ENCODE measurements around the gene FBRSL1.

FBRSL1 gene

GRCh38 chr12:132541200-132541599, 51.2 kb downstream of the FBRSL1 start:
- Histone ChIP-seq H3K9me3 (ENCODE audit: control insufficient read depth, insufficient read depth, low read length) (peaks cover 8% of the 10 kb centered on the region), H3K27me3 (ENCODE audit: control insufficient read depth, insufficient read depth, low read length) (peaks cover 89% of the 10 kb centered on the region), H3K27ac (ENCODE audit: low read depth, low read length) (no peak overlapping the region), H3K4me1 (ENCODE audit: control insufficient read depth, insufficient read depth, low read length) (no peaks in the 10 kb centered on the region), H3K9ac (ENCODE audit: low read depth, low read length) (no peak overlapping the region), H3K36me3 (ENCODE audit: control insufficient read depth, insufficient read depth, low read length) (no peaks in the 10 kb centered on the region), H3K4me3 (ENCODE audit: low read depth, low read length) (no peak overlapping the region)

DNA sequence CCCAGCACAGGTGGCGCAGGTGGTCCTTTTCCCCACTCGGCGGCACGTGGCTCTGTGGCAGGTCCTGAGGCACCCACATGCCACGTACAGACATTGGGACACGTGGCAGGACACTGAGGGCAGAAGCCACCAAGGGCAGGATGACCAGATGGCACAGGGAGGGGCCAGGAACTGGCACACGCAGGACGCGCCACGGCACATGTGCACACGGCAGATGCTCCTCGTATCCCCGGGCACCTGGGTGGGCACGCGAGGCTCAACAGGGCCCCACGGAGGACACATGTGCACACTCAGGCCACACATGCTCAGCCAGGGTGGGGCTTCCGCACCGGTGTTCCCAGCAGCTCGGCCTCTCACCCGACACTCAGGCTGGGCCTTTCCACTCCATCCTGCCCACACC, 52.0 kb downstream of the FBRSL1 start:
- no peaks in the 10 kb centered on the region for H3K36me3 ChIP-seq (ENCODE audit: control insufficient read depth, insufficient read depth, low read length)
- H3K4me1 ChIP-seq (ENCODE audit: control insufficient read depth, insufficient read depth, low read length), result no peaks in the 10 kb centered on the region
- H3K9me3 ChIP-seq (ENCODE audit: control insufficient read depth, insufficient read depth, low read length), result peaks cover under 1% of the 10 kb centered on the region; the same call in 1 of the 2 replicates
- H3K9ac ChIP-seq (ENCODE audit: low read depth, low read length), result no peak overlapping the region
- no peak overlapping the region for H3K27ac ChIP-seq (ENCODE audit: low read depth, low read length)
- peaks cover 86% of the 10 kb centered on the region for H3K27me3 ChIP-seq (ENCODE audit: control insufficient read depth, insufficient read depth, low read length)
- no peak overlapping the region for H3K4me3 ChIP-seq (ENCODE audit: low read depth, low read length)

GRCh38 chr12:132542661-132543060, 52.7 kb downstream of the FBRSL1 start:
- H3K9me3 ChIP-seq (ENCODE audit: control insufficient read depth, insufficient read depth, low read length), result no peaks in the 10 kb centered on the region
- H3K4me3 ChIP-seq (ENCODE audit: low read depth, low read length), result no peak overlapping the region
- no peak overlapping the region for H3K27ac ChIP-seq (ENCODE audit: low read depth, low read length)
- H3K4me1 ChIP-seq (ENCODE audit: control insufficient read depth, insufficient read depth, low read length), result no peaks in the 10 kb centered on the region
- H3K36me3 ChIP-seq (ENCODE audit: control insufficient read depth, insufficient read depth, low read length), result no peaks in the 10 kb centered on the region
- no peak overlapping the region for H3K9ac ChIP-seq (ENCODE audit: low read depth, low read length)
- H3K27me3 ChIP-seq (ENCODE audit: control insufficient read depth, insufficient read depth, low read length), result peaks cover 86% of the 10 kb centered on the region

DNA sequence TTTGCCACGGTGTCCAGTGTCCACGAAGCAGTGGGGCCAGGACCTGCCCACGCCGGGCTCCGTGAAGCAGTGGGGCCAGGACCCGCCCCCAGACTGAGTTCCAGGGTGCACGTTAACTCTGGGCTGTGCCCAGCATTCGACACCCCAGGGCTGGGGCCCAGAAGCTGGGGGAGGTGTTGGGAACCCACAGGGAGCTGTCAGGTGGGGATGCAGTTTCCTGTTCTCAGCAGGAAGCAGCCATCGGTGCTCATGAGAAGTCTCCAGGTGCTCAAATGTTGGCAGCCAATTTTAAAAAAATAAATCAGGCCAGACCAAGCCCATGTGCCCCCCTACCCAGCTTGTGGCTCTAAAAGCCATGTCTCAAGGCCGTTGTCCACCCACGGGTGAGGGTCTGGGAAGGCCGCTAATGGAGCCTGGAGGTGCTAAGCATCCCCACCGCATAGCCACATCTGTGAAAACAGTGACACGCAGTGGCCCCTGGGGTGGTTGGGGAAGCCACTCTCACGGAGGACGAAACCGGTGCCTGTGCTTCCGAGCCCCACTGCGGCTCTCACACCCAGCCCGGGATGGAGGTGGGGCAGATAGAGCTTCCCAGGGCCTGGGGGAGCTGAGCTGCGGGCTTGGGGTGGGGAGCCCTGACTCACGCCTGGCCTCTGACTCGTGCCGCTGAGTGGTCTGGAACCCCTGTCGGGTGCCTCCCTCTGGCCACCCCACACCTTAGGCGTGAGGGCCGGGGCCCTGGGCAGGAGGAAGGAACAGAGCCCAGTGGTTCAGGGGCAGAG, 53.5 kb downstream of the FBRSL1 start:
- Histone ChIP-seq H3K27me3 (ENCODE audit: control insufficient read depth, insufficient read depth, low read length) (peaks cover 86% of the 10 kb centered on the region), H3K27ac (ENCODE audit: low read depth, low read length) (no peak overlapping the region), H3K9me3 (ENCODE audit: control insufficient read depth, insufficient read depth, low read length) (no peaks in the 10 kb centered on the region), H3K4me1 (ENCODE audit: control insufficient read depth, insufficient read depth, low read length) (no peaks in the 10 kb centered on the region), H3K4me3 (ENCODE audit: low read depth, low read length) (no peak overlapping the region), H3K36me3 (ENCODE audit: control insufficient read depth, insufficient read depth, low read length) (no peaks in the 10 kb centered on the region), H3K9ac (ENCODE audit: low read depth, low read length) (no peak overlapping the region)

DNA sequence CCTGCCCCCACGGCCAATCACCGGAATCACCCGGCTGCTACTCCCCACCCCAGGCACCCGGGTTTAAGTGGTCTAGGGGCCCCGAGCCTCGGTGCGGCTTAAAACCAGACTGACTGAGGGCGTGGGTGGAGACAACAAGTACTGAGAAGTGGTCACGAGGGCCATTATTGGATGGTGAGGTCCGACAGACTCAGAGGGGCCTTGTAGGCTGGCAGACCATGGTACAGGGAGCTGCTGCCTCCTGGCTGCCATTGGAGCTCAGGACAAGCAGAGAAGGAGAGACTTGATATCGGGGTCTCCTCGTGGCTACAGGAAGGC, 54.1 kb downstream of the FBRSL1 start:
- H3K36me3 ChIP-seq (ENCODE audit: control insufficient read depth, insufficient read depth, low read length), result no peaks in the 10 kb centered on the region
- H3K27ac ChIP-seq (ENCODE audit: low read depth, low read length), result no peak overlapping the region

DNA sequence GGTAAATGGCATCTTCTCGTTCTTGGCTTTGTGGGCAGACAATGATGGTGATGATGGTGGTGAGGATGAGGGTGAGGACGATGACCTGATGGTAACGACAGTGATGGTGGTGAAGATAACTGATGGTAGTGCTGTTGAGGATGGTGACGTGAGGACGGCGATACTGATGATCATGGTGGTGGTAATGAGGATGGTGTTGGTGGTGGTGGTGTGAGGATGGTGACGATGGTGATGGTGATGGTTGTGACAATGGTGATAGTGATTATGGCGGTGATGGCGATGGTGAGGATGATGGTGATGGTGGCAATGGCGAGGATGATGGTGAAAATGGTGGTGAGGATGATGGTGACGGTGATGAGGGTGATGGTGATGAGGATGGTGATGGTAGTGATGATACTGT, 54.5 kb downstream of the FBRSL1 start:
- H3K36me3 ChIP-seq (ENCODE audit: control insufficient read depth, insufficient read depth, low read length), result no peaks in the 10 kb centered on the region

More for the DNA sequence above, 54.1 kb downstream of the FBRSL1 start:
- H3K9ac ChIP-seq (ENCODE audit: low read depth, low read length), result no peak overlapping the region
- H3K4me1 ChIP-seq (ENCODE audit: control insufficient read depth, insufficient read depth, low read length), result no peaks in the 10 kb centered on the region
- H3K9me3 ChIP-seq (ENCODE audit: control insufficient read depth, insufficient read depth, low read length), result no peaks in the 10 kb centered on the region
- H3K4me3 ChIP-seq (ENCODE audit: low read depth, low read length), result no peak overlapping the region
- H3K27me3 ChIP-seq (ENCODE audit: control insufficient read depth, insufficient read depth, low read length), result peaks cover 86% of the 10 kb centered on the region

GRCh38 chr12:132545164-132545953, 55.4 kb downstream of the FBRSL1 start:
- H3K4me3 ChIP-seq (ENCODE audit: low read depth, low read length), result no peak overlapping the region
- H3K27ac ChIP-seq (ENCODE audit: low read depth, low read length), result no peak overlapping the region
- H3K9me3 ChIP-seq (ENCODE audit: control insufficient read depth, insufficient read depth, low read length), result no peaks in the 10 kb centered on the region
- no peak overlapping the region for H3K9ac ChIP-seq (ENCODE audit: low read depth, low read length)
- peaks cover 96% of the 10 kb centered on the region for H3K27me3 ChIP-seq (ENCODE audit: control insufficient read depth, insufficient read depth, low read length)
- no peaks in the 10 kb centered on the region for H3K36me3 ChIP-seq (ENCODE audit: control insufficient read depth, insufficient read depth, low read length)
- no peaks in the 10 kb centered on the region for H3K4me1 ChIP-seq (ENCODE audit: control insufficient read depth, insufficient read depth, low read length)

More for the DNA sequence above, 54.5 kb downstream of the FBRSL1 start:
- Histone ChIP-seq H3K4me1 (ENCODE audit: control insufficient read depth, insufficient read depth, low read length) (no peaks in the 10 kb centered on the region), H3K27me3 (ENCODE audit: control insufficient read depth, insufficient read depth, low read length) (peaks cover 90% of the 10 kb centered on the region), H3K4me3 (ENCODE audit: low read depth, low read length) (no peak overlapping the region), H3K9me3 (ENCODE audit: control insufficient read depth, insufficient read depth, low read length) (no peaks in the 10 kb centered on the region), H3K9ac (ENCODE audit: low read depth, low read length) (no peak overlapping the region), H3K27ac (ENCODE audit: low read depth, low read length) (no peak overlapping the region)

DNA sequence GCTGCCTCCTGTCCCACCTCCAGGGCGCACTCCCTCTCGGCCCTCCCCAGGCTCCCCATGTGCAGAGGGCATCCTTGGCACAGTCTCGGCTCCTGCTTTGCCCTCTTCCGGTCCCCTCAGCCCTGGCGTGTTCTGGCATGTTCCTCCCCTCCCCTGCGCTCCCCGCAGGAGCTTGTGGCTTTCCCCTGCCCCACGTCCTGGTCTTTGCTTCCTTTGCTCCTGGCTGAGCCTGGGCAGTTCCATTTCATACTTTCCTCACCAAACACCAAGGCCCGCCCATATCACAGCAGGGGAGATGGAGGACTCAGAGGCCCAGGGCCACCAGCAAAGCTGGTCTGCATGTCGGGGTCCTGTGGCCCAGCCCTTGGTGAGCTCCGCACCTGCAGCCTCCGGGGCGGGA, 56.0 kb downstream of the FBRSL1 start:
- Histone ChIP-seq H3K27me3 (ENCODE audit: control insufficient read depth, insufficient read depth, low read length) (peaks cover 96% of the 10 kb centered on the region), H3K9ac (ENCODE audit: low read depth, low read length) (no peak overlapping the region), H3K27ac (ENCODE audit: low read depth, low read length) (no peak overlapping the region), H3K4me1 (ENCODE audit: control insufficient read depth, insufficient read depth, low read length) (no peaks in the 10 kb centered on the region), H3K4me3 (ENCODE audit: low read depth, low read length) (no peak overlapping the region), H3K9me3 (ENCODE audit: control insufficient read depth, insufficient read depth, low read length) (no peaks in the 10 kb centered on the region), H3K36me3 (ENCODE audit: control insufficient read depth, insufficient read depth, low read length) (no peaks in the 10 kb centered on the region)

DNA sequence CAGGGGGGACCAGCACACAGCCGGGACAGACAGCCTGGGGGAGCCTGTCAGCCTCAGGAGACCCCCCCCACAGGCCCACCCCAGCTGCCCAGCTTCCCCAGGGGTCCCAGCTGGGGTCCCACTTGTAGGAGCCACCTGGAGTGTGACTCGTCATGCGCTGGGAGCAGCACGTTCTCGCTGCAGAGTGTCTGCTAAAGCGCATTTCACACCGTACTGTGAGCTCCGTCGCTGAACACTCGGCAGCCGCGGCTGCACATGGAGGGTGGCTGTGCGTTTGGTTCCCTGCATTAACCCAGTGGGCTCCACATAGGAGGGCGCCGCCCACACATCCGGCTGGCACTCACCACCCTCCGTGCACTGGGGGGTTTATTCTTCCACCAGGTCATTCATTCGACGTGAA, 56.7 kb downstream of the FBRSL1 start:
- H3K4me3 ChIP-seq (ENCODE audit: low read depth, low read length), result no peak overlapping the region
- H3K27ac ChIP-seq (ENCODE audit: low read depth, low read length), result no peak overlapping the region
- H3K36me3 ChIP-seq (ENCODE audit: control insufficient read depth, insufficient read depth, low read length), result no peaks in the 10 kb centered on the region
- H3K9me3 ChIP-seq (ENCODE audit: control insufficient read depth, insufficient read depth, low read length), result no peaks in the 10 kb centered on the region
- H3K4me1 ChIP-seq (ENCODE audit: control insufficient read depth, insufficient read depth, low read length), result no peaks in the 10 kb centered on the region
- H3K9ac ChIP-seq (ENCODE audit: low read depth, low read length), result no peak overlapping the region
- peaks cover 96% of the 10 kb centered on the region for H3K27me3 ChIP-seq (ENCODE audit: control insufficient read depth, insufficient read depth, low read length)

GRCh38 chr12:132547205-132547740, 57.3 kb downstream of the FBRSL1 start:
- Histone ChIP-seq H3K9me3 (ENCODE audit: control insufficient read depth, insufficient read depth, low read length) (no peaks in the 10 kb centered on the region), H3K36me3 (ENCODE audit: control insufficient read depth, insufficient read depth, low read length) (no peaks in the 10 kb centered on the region), H3K27ac (ENCODE audit: low read depth, low read length) (no peak overlapping the region), H3K4me1 (ENCODE audit: control insufficient read depth, insufficient read depth, low read length) (no peaks in the 10 kb centered on the region), H3K27me3 (ENCODE audit: control insufficient read depth, insufficient read depth, low read length) (peaks cover 96% of the 10 kb centered on the region), H3K9ac (ENCODE audit: low read depth, low read length) (no peak overlapping the region), H3K4me3 (ENCODE audit: low read depth, low read length) (no peak overlapping the region)

- Histone ChIP-seq H3K9ac (ENCODE audit: low read depth, low read length) (no peak overlapping the region), H3K27me3 (ENCODE audit: control insufficient read depth, insufficient read depth, low read length) (peaks cover 95% of the 10 kb centered on the region), H3K4me3 (ENCODE audit: low read depth, low read length) (no peak overlapping the region), H3K36me3 (ENCODE audit: control insufficient read depth, insufficient read depth, low read length) (no peaks in the 10 kb centered on the region), H3K27ac (ENCODE audit: low read depth, low read length) (no peak overlapping the region), H3K4me1 (ENCODE audit: control insufficient read depth, insufficient read depth, low read length) (no peaks in the 10 kb centered on the region), H3K9me3 (ENCODE audit: control insufficient read depth, insufficient read depth, low read length) (no peaks in the 10 kb centered on the region)
These were observed 58.6 kb downstream of the FBRSL1 start for GRCh38 chr12:132548430-132549058.

Data from HUES48 (cell line).